Esophagus (tissue), 2 donors: ENCODE data around the gene RABGAP1. TPM values are rescaled to one million over a fixed set of nuclear protein-coding genes. Genes with fewer than 3 reads are reported as not detected.

ENCODE experiments used
- H3K27ac ChIP-seq, 2 donors: one replicate each; pipeline ENCODE4 v1.5.1; 2013; ENCODE audit warnings: low read depth in 2 of 2, mild to moderate bottlenecking in 2 of 2, inconsistent platforms in 1 of 2, low read length in 1 of 2, moderate library complexity in 1 of 2
- H3K27me3 ChIP-seq, 2 donors: one replicate each; pipeline ENCODE4 v1.6.1; 2013; ENCODE audit warnings: low read length in 2 of 2, control low read depth in 1 of 2, mild to moderate bottlenecking in 1 of 2; ENCODE audit not compliant: insufficient read depth in 2 of 2, control insufficient read depth in 1 of 2
- H3K36me3 ChIP-seq, 2 donors: one replicate each; pipeline ENCODE4 v1.6.1; 2013; ENCODE audit warnings: low read length in 1 of 2; ENCODE audit not compliant: control insufficient read depth in 2 of 2, insufficient read depth in 2 of 2
- H3K4me1 ChIP-seq, 2 donors: one replicate each; pipeline ENCODE4 v1.6.1; 2013; ENCODE audit warnings: low read length in 1 of 2; ENCODE audit not compliant: control insufficient read depth in 2 of 2, insufficient read depth in 2 of 2
- H3K4me3 ChIP-seq, 2 donors: one replicate each; pipeline ENCODE4 v1.5.1; 2013; ENCODE audit warnings: low read length in 2 of 2, mild to moderate bottlenecking in 2 of 2, low read depth in 1 of 2, moderate library complexity in 1 of 2
- H3K9me3 ChIP-seq, 2 donors: one replicate each; pipeline ENCODE4 v1.6.1; 2013; ENCODE audit warnings: mild to moderate bottlenecking in 2 of 2, low read depth in 1 of 2, low read length in 1 of 2, moderate library complexity in 1 of 2; ENCODE audit not compliant: control insufficient read depth in 2 of 2, insufficient read depth in 1 of 2
- WGBS, 2 donors: extraction: QIAGEN DNeasy Blood & Tissue Kit; methylation state at CpG; one replicate each; pipeline ENCODE4 v1.1.7; 2013; 5-methylcytosine and 5-hydroxymethylcytosine counted together
- polyA plus RNA-seq, 2 donors: library from polyadenylated mRNA; stranded (reverse); fragments of 200-250 nt; gene quantifications; one replicate each; pipeline ENCODE4 v1.2.3, GENCODE V29; 2013
- donor health status: healthy with polysubstance abuse.
- donor health status: Bipolar disorder and iron deficiency.

Gene RABGAP1
- polyA plus RNA-seq, 2 donors, result 12.0 to 16.4 TPM

DNA sequence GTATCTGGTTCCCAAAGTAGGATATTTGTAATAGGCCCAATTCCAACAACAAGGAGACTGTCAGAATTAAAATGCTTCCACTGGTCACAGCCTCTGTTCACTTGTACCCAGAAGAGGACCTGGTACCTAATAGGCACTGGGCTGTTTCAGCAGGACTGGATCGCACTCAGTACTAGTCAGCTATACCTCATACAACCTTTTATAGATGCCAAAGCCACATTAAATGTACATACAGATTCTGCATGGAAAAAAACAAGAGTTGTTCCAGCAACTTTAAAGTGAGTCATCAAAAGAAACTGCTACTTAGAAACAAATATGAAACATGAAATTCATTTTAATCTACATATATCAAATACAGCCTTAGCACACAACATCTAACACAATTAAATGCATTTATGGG is 180.1 kb downstream of the RABGAP1 start:
- Histone ChIP-seq H3K4me1 (peaks cover 0 to 3% of the 10 kb centered on the region in 2 donors), H3K36me3 (peaks cover 2 to 4% of the 10 kb centered on the region in 2 donors), H3K27ac (no peak overlapping the region), H3K4me3 (no peak overlapping the region), H3K27me3 (no peaks in the 10 kb centered on the region), H3K9me3 (no peaks in the 10 kb centered on the region)
- WGBS, 2 donors, result 75 to 80% methylated on average over 1 of the region's 1 CpG

DNA sequence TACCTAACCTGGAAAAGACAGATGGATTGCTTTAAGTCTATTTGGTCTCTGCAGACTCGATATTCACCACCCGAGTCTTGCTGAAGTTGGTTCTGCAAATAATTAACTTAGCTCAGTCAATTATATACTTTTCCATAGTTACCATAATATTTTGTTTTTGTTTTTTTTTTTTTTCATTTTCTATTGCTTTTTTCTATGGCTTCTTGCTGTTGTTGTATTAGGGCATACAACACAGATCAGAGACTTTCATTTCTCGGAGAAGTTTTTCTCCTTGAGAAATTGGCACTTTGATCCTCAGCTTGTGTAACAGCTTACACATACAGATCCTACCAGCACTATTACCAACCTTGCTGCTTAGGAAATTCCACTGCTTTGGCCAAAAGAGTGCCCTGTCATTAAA is 180.6 kb downstream of the RABGAP1 start:
- Histone ChIP-seq H3K4me3 (no peak overlapping the region), H3K4me1 (peaks cover 0 to 3% of the 10 kb centered on the region in 2 donors), H3K9me3 (no peaks in the 10 kb centered on the region), H3K27ac (no peak overlapping the region), H3K27me3 (no peaks in the 10 kb centered on the region), H3K36me3 (peaks cover 3 to 4% of the 10 kb centered on the region in 2 donors)
- 74 to 83% methylated on average over 3 of the region's 3 CpGs for WGBS, 2 donors

DNA sequence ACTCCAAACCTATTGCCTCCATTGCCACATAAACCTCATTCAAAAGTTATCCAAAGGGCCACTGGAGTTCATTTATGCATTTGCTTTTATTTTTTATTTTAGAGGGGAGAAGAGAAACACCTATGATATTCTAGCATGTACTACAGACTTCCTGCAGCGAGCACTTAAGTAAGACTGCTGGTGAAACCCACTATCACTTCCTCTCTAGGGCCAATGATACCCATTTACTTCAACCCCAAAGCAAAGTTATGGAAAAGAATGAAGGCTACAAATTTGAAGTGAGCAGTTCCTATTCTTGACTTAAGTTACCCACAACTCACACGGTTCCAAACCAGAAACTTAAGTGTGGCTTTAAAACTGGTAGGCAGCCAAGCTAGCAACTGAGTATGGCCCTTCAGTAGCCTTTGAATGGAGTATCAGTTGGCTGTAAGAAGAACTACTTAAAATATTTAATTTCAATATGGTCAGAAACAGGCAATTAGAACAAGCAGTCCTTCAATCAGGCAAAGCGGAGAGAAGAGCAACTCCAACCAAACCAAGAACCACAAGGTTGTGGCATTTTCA is 186.8 kb downstream of the RABGAP1 start:
- H3K27ac ChIP-seq, result no peak overlapping the region
- WGBS, 2 donors, result 89 to 91% methylated on average over 3 of the region's 3 CpGs
- H3K4me3 ChIP-seq, result no peak overlapping the region
- H3K36me3 ChIP-seq, result peaks cover 10 to 11% of the 10 kb centered on the region in 2 donors
- H3K4me1 ChIP-seq, result no peaks in the 10 kb centered on the region
- no peaks in the 10 kb centered on the region for H3K9me3 ChIP-seq
- H3K27me3 ChIP-seq, result no peaks in the 10 kb centered on the region

DNA sequence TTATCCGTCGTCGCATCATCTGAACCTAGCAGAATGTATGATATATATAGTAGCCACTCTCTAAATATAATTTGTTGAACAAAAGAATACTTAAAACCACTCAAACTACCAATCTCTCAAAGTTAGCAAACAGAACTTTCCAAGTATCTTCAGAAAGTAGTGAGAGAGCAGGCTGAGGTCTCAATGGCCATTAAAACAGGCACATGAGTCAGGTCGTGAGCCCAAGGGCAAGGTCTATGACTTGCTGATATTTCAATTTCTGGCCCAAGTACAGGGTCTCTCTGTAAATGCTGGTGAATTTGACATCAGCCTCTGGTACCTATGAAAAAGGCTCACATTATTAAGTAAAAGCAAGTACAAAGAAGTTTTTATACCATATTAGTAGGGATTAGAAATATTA is 187.8 kb downstream of the RABGAP1 start:
- H3K9me3 ChIP-seq, result no peaks in the 10 kb centered on the region
- H3K27ac ChIP-seq, result no peak overlapping the region
- WGBS, 2 donors, result 97 to 99% methylated on average over 4 of the region's 4 CpGs
- no peak overlapping the region for H3K4me3 ChIP-seq
- peaks cover 12 to 14% of the 10 kb centered on the region in 2 donors for H3K36me3 ChIP-seq
- no peaks in the 10 kb centered on the region for H3K27me3 ChIP-seq
- H3K4me1 ChIP-seq, result no peaks in the 10 kb centered on the region

DNA sequence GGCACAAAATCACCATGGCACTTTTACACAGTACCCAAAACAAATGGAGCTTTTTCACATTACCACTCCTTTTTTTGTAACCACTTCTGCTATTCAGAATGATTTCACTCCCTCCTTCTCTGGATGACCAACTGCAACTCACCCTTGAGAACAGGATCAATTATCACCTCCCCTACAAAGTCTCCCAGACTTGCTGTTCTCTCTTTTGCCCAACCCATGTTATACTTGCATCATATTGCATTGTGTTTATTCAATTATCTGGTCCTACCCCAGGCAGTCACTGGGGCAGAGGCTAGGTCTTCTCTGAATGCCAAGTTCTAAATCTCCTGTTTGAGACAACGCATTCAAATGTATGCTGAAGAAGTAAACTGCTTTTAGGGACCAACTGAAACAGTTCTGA is 188.6 kb downstream of the RABGAP1 start:
- Histone ChIP-seq H3K4me3 (no peak overlapping the region), H3K27ac (no peak overlapping the region), H3K9me3 (no peaks in the 10 kb centered on the region), H3K36me3 (peaks cover 12 to 14% of the 10 kb centered on the region in 2 donors), H3K27me3 (no peaks in the 10 kb centered on the region), H3K4me1 (no peaks in the 10 kb centered on the region)
- 88 to 95% methylated on average over 1 of the region's 1 CpG for WGBS, 2 donors

DNA sequence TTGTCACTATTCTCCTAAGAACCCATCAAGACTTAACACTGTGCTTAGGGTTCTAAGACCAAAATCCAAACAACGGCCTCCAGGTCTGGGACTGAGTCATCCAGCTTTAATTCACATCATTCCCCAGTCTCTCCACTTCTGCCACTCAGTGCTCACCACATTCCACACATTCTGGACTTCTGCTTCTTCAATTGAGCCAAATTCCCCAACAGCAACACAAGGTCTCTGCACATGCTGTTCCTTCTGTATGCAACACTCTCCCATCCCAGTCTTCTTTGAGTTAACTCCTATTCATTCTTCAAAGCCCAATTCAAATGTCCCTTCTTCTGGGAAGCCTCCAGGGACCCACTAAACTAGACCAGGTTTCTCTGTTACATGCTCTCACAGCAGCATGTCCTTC is 190.4 kb downstream of the RABGAP1 start:
- Histone ChIP-seq H3K4me1 (no peaks in the 10 kb centered on the region), H3K27me3 (no peaks in the 10 kb centered on the region), H3K9me3 (no peaks in the 10 kb centered on the region), H3K27ac (no peak overlapping the region), H3K36me3 (peaks cover 11 to 14% of the 10 kb centered on the region in 2 donors), H3K4me3 (no peak overlapping the region)
- WGBS, 2 donors, result 66 to 76% methylated on average over 1 of the region's 1 CpG

DNA sequence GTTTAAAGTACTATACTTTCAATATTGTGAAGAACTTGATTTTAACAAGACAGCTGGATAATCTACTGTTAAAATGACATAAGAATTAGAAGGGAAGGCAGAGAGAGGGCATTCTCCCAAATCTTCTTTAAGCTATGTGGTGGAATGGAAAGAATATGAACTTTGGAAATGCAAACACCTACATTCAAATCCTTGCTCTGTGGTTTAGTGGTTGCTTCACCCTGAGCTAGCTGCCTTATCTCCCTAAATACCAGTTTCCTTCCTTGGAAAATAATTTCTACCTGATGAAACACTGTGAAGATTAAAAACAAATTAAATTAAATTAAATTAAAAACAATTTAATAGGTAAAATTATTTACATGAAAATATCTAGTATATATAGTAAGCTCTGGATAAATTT is 191.2 kb downstream of the RABGAP1 start:
- Histone ChIP-seq H3K36me3 (peaks cover 11 to 14% of the 10 kb centered on the region in 2 donors), H3K9me3 (no peaks in the 10 kb centered on the region), H3K4me3 (no peak overlapping the region), H3K27me3 (no peaks in the 10 kb centered on the region), H3K4me1 (no peaks in the 10 kb centered on the region), H3K27ac (no peak overlapping the region)

DNA sequence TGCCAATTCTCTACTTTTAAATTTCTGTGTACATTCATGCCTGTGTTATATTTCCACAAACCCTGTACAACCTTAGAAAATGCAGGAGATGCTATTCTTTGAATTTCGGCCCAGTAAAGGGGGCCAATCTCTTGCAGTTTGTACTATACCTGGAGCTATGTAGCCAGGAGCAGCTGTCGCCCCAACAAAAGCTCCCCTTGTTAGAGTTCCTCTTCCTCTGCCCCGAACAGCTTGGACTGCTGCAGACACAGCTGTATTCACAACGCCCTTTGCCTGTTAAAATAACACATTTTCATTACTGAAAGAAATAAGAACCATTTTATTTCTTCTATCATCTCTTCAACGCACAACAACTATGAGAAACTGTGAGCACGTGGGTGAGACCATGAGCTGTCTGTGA is 191.9 kb downstream of the RABGAP1 start:
- H3K4me3 ChIP-seq, result no peak overlapping the region
- H3K27me3 ChIP-seq, result no peaks in the 10 kb centered on the region
- H3K36me3 ChIP-seq, result peaks cover 11 to 12% of the 10 kb centered on the region in 2 donors
- no peak overlapping the region for H3K27ac ChIP-seq
- no peaks in the 10 kb centered on the region for H3K4me1 ChIP-seq
- H3K9me3 ChIP-seq, result no peaks in the 10 kb centered on the region
- WGBS, 2 donors, result 88 to 93% methylated on average over 6 of the region's 6 CpGs

DNA sequence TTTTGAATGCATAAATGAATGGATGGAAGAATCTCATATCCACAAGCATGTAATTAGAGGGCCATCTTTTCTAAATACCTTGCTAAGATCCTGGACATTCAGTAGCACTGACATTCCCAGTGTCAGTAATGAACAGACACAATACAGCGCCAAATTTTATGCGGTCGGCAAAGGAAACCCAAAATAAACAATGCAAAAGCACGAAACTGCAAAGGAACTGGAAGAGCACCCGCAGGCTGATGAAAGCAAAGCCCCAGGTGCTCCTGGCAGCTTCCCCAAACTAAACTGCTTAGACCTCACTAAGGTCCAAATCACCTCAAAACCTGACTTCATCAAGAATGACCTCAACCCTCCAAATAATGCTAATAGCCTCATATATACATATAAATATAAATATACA is 194.6 kb downstream of the RABGAP1 start:
- Histone ChIP-seq H3K4me3 (no peak overlapping the region), H3K27ac (no peak overlapping the region), H3K27me3 (no peaks in the 10 kb centered on the region), H3K4me1 (no peaks in the 10 kb centered on the region), H3K36me3 (peaks cover 7% of the 10 kb centered on the region in 2 donors), H3K9me3 (no peaks in the 10 kb centered on the region)
- WGBS, 2 donors, result 78 to 86% methylated on average over 5 of the region's 5 CpGs

DNA sequence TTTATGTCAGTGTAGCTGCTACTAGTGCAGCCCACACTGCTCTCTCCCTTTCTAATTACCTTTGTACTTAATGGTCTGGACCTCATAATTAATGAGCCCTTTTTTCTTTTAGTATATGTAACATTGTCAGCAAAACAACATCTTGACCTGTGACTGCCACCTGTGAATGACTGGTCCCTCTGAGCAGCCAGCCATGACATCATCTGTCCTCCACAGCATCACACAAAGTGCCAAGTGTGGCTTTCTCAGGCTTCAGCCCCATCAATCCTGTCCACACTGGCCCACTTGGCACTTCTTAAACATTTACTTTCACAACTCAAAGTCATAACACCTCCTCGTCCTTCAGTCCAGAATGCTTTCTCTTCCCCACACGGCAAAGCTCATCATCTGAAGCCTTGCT is 197.3 kb downstream of the RABGAP1 start:
- Histone ChIP-seq H3K27ac (no peak overlapping the region), H3K36me3 (peaks cover 0 to 3% of the 10 kb centered on the region in 2 donors)
- 80 to 86% methylated on average over 2 of the region's 2 CpGs for WGBS, 2 donors

More for the DNA sequence above, 197.3 kb downstream of the RABGAP1 start:
- no peak overlapping the region for H3K4me3 ChIP-seq
- H3K27me3 ChIP-seq, result no peaks in the 10 kb centered on the region
- no peaks in the 10 kb centered on the region for H3K4me1 ChIP-seq
- no peaks in the 10 kb centered on the region for H3K9me3 ChIP-seq
